ENCODE results near the gene CDHR2.
A peak's percentile ranks its signal among the peaks of the same experiment; 100 is the strongest.

The CDHR2 gene

DNA sequence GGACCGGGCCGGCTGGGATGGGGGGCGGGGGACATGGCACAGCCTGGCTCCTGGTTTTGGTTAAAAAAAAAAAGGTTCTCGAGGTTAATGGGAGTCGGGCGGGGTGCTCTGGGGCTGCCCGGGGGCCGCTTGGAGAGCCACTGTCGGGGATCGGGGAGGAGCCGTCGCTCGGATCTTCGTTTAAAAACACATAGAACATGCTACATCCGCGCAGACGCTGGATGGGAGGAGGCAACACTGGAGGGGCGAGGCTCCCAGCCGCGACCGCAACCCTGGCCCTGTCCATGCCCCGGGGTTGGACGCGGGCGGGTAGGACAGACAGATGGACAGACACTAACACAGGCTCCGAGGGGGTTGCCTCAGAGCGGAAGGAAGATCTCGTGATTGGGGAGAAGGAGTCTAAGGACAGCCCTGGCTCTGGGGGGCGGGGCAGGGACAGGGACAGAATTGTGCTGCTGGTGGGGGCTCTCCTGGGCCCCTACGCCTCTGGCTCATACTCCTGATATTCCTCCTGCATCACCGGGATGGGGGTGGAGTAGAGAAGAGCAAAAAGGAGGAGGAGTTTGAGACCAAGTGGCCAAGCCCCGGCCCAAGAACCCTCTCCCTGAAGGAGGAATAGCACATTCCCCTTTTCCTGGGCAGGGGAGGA is 71.3 kb downstream of the CDHR2 start:
- no peak for DNase-seq

DNA sequence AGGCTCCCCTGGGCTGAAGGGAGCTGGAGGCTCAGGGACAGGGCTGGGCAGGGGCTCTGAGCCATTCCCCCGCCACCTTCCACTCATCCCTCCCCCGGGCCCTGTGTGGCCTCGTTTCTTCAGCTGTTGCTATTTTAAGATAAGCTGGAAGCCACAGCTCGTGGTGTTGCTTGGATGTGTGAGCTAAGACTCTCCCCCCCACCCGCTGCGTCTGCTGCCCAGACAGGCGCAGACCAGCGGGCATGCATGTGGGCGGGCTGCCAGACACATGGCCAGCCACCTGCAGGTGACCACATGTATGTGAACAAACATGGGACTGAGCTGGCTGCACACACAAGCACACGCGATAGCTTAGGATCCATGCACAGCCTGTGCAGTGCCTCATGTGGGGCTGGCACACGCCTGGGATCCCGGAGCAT is 72.5 kb downstream of the CDHR2 start:
- peak; percentile 29 for DNase-seq

GRCh38 chr5:176624142-176624541 is 75.0 kb downstream of the CDHR2 start:
- DNase-seq = no peak

- no peak for DNase-seq
These were observed 75.8 kb downstream of the CDHR2 start for GRCh38 chr5:176624938-176625337.

DNA sequence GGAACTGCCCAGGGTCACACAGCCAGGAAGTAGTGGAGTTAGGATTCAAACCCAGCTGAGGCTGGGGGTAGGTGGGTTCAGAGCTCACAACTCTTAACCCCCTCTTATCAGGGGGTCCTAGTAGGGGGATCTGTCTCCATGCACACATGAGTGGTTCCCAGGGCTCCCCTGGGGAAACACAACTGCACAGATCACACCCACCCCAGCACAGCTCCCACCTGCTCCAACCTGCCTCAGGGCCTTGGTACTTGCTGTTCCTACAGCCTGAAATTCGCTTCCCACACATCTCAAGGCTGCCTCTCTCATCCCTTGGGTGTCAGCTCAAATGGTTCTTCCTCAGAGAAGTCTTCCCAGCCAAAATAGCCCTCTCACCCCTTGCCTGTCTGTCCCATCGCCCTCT is 76.4 kb downstream of the CDHR2 start:
- no peak for DNase-seq

DNA sequence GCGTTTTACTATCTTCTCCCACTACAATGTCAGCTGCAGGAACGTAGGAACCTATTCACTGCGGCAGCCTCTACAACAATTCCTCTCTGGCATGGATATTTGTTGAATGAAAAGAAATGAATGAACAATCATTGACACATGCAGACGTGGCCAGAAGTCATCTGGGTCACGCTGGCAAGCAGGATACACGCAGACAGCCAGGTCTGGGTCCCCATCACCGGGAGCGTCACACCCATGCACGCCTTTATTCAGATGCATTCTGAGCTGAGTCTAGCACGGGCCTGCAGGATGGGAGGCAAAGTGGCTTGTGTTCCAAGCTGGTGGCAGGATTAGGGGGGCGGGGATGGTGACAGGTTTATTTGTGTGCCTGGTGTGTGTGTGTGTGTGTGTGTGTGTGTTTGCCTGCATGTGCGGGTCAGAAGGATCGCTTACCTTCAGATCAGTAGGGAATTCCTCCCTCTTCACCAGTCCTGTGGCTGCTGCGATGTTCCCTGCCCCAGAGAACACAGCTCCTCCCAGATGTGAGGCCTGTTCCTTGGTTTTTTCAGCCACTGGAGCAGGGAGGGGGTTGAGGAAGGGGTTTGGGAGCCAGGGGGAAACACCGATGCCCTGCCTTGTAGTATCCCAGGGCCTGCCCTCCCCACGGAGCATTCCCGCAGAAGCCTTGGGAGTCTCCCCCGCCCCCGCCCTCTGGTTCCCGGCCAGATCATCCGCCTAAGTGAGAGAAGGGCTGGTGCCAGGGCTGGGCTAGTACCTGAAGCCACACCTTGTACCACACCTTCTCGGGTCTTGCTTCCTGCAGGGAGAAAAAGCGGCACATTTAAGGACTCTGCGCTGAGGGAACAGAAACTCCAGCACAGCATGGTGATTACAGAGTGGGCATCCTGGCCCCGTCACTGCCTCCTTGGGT is 77.1 kb downstream of the CDHR2 start:
- no peak for DNase-seq

- no peak for DNase-seq
These were observed 77.7 kb downstream of the CDHR2 start for GRCh38 chr5:176626876-176627236.

DNA sequence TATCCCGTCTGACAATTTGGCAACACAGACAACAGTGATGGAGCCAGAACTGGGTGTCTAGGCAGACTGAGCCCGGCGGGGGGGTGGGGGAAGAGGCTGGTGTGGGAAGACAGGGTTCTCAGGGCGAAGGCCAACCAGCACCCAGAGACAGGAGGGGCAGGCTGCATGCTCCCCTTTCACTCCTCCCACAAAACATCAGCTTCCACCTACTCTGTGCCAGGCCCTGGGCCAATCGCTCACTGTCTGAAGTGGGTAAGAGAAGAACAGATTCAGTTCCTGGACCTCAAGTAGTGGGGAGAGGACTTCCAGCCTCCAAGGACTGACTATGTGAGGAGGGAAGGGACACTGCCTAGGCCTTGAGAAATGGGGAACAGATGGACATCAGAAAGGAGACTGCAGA is 78.4 kb downstream of the CDHR2 start:
- DNase-seq = no peak

DNA sequence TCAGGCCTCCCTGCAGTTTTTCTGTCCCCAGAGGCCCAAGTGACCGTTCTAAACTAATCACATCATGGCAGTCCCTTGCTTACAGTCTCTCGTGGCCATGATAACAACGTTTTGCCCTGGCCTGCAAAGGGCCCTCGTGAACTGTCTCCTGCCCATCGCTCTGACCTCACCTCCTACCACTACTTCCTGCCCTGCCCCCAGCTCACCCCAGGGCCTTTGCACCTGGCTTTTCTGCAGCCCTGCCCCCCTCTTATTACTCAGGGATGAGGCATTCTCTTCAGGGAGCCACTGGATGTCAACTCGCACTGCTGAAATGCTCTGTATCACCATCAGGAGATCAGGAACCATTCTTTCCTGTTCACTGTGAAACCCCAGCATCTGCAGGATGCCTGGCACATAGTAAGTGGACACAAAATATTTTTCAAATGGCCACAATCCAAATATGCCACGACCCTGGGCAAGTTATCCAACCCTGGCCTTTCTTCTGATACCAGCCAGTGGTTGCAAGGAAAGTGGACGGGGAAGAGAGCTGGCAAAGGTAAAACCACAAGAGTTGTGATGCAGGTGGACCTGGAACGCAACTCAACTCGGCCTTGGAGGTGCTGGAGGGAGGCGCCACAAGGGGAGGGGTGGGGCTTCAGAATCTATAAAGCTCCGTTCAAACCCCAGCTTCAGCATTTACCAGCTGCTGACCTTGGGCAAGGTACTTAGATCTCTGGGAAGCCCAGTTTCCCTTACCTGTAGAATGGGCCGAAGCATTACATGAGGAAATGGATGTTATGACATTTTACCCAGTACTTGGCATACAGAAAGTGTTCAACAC is 79.5 kb downstream of the CDHR2 start:
- no peak for DNase-seq

DNA sequence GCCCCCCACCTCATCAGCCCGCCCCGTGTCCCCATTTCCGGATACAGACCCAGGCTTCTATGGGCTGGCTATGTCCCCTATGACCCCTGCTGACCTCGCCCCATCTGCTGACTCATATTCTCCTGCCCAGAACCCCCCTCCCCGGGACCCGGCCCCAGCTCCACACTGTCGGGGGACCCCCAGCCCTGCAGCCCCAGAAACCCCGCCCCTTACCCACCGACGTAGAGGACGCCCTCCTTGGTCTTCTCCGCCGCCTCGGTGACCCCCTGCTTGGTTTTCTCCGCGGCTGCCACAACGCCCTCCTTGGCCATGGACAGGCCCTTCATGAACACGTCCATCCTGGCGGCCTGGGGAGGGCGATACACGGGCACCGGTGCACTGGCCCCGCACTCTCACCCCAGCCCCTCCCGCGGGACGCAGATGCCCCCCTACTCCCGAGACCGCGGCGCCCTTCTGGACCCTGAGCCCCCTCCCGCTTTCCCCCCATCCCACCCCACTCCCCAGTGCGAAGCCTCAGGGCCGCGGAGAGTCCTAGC is 80.2 kb downstream of the CDHR2 start:
- no peak for DNase-seq

- peak; percentile 49 for DNase-seq
These were observed 80.9 kb downstream of the CDHR2 start, which contains the start of the genes EIF4E1B and SNCB for GRCh38 chr5:176629853-176630680. EIF4E1B (plus strand) TSS chr5:176630675; CDS start chr5:176642788, 12,113 bp downstream. SNCB (minus strand) TSS chr5:176630534; CDS start chr5:176629654, 880 bp downstream.

GRCh38 chr5:176630681-176631222 is 81.6 kb downstream of the CDHR2 start:
- DNase-seq = no peak

DNA sequence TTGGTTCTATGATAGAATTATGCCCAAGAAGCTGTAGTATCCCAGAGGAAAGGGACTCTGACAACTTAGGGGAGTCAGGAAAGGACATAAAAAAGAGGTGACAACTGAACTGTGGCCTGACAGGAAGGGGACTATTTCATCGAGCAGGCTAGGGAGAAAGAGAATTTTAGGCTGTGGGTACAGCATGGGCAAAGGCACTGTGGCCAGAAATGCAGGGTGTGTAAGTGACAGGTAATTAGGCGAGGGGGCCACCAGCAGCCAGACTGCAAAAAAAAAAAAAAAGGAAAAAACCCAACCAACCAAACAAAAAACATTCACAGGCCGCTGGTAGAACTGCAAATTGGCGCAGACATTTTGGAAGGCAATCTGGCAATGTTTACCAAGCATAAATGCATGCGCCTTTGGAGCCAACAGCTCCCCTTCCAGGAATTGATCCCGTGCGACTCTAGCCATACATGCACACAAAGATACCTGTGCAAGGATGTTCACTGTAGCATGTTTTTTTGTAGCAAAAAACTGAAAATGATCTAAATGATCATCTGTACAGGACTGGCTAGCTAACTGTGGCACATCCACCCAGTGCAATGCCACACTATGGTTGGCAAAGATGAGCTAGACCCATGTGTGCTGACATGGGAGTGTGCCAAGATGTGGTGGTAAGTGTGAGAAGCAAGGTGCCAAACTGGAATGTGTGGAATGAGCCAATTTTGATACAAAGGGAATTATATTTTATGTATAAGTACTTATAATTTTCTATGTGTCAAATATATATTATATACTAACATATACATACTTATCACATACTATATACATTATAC is 82.5 kb downstream of the CDHR2 start:
- DNase-seq = no peak

DNA sequence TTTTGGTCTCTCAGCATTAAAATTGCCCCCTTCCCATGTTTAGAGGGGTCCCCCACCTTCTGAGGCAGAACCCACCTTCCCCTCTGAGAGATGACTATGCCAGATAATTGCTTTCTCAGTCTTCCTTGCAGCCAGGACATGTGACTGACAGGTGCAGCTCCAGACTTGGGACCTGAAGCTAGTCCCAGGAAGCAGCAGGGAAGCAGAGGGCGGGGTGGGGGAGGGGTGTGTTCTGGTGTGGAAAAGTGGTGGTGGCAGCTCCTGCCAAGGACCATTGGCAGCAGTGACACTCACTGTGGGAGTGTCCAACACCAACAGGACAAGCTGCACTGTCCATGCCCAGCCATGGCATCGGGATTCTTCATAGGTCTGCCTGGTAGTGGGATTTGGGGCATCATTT is 83.6 kb downstream of the CDHR2 start:
- DNase-seq = no peak

- DNase-seq = no peak
These were observed 84.5 kb downstream of the CDHR2 start for GRCh38 chr5:176633598-176633997.

GRCh38 chr5:176636426-176636825 is 87.3 kb downstream of the CDHR2 start:
- no peak for DNase-seq

- no peak for DNase-seq
These were observed 88.4 kb downstream of the CDHR2 start for GRCh38 chr5:176637556-176637955.

DNA sequence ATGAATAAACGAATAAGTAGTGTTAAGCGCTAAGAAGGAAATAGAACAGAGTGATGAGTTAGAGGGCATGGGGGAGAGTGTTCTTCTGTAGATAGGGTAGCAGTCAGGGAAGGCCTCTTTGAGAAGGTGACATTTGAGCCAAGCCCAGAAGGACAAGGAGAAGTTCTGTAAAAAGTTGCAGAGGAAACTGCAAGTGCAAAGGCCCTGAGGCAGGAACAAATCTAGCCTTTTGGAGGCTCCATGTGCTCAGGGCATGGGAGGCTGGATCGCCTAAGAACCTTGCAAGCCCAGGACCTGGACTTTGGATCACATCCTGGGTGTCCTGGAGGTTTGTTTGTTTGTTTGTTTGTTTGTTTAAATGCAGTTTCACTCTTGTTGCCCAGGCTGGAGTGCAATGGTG is 89.3 kb downstream of the CDHR2 start:
- no peak for DNase-seq

- DNase-seq = no peak
These were observed 90.1 kb downstream of the CDHR2 start for GRCh38 chr5:176639208-176639607.

GRCh38 chr5:176639981-176640380 is 90.8 kb downstream of the CDHR2 start:
- DNase-seq = peak; percentile 12

- no peak for DNase-seq
These were observed 91.5 kb downstream of the CDHR2 start for GRCh38 chr5:176640616-176641015.

Data from fibroblast of skin of back (primary cell).